CD1c-positive myeloid dendritic cell (primary cell): ENCODE results near the gene MCTP1.

Experiments
- DNase-seq: peaks from one replicate; pipeline ENCODE4 v3.0.0-alpha.2; 2016; ENCODE audit errors: extremely low spot score

MCTP1 gene

GRCh38 chr5:95075111-95075510, 209.8 kb downstream of the MCTP1 start:
- no peak for DNase-seq

- no peak for DNase-seq
Observed at GRCh38 chr5:95072281-95072680, 212.6 kb downstream of the MCTP1 start.

DNA sequence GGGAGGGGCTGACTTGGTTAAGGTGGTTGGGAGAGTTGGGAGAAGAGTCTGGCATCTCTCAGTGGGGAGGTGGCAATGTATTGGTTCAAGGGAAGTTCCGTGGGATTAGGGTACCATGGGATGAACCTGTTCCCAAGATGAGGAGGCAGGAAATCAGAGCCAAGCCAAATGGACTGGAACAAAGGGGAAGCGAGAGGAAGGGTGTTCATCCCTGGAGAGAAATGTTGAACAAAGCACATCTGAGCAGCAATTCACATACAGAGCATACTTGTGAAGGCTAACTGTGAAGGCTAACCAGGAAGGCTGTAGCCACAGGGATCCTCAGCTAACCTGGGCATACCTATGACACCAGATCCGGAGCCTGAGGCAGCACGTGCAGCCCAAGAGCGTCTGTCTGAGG, 214.0 kb downstream of the MCTP1 start:
- DNase-seq: no peak

DNA sequence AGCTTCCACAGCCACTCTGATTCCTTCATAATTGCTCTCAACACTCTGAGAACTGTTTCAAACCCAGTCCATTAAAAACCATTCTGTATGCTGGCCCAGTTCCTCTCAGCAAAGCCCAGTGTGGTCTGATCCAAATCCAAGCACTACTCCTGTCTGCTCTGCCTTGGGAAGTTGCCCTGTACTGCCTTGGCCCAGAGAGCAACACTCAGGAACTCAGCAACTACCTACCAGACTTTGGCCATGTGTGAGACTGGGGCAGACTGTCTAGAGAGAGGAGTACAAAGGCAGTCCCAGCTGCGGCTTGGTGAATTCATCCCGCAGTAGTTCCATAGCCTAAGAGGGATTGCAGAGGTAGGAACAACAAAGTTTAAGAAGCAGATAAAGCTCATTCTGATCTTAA, 214.4 kb downstream of the MCTP1 start:
- no peak for DNase-seq

DNA sequence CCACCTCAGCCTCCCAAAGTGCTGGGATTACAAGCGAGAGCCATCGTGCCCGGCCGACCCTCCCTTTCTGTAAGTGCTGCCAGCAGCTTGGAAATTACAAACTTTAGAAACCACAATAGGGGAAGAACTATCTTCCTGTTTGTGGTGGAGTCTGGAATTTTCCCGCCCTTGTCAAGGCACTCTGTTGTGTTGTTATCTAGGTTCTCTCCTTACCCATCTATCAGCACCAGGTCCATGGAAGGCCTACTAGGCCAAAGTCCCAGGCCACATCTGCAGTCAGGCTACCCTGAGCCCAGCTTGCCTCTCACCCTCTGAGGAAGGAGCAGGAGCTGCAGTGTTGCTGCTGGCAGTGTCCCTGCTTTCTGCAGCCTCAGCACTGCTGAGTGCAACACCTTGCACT, 214.9 kb downstream of the MCTP1 start:
- DNase-seq: peak; percentile 70

GRCh38 chr5:95069021-95069420, 215.9 kb downstream of the MCTP1 start:
- no peak for DNase-seq

GRCh38 chr5:95068289-95068910, 216.5 kb downstream of the MCTP1 start:
- peak; percentile 33 for DNase-seq

- peak; percentile 27 for DNase-seq
Observed at GRCh38 chr5:95066048-95066447, 218.8 kb downstream of the MCTP1 start.

- DNase-seq: no peak
Observed at GRCh38 chr5:95063492-95063891, 221.4 kb downstream of the MCTP1 start.

DNA sequence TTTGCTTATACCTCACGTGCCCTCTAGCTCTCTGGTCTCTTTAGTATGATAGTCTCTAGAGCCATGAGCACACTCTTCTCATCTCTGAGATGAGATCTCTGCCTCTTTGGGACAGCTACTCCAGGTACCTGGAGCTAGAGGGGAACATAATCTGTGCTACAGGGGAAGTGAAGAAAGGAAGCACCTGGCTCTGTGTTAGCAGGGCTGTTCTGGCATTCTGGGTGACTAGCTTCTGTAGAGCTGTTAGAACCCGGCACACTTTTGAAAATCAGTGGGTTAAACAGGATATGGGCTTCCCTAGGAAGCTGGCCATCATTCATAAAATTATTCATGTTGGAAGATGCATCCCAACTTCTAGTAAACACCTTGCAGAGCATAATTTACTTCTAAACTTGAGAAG, 224.8 kb downstream of the MCTP1 start:
- DNase-seq: no peak

DNA sequence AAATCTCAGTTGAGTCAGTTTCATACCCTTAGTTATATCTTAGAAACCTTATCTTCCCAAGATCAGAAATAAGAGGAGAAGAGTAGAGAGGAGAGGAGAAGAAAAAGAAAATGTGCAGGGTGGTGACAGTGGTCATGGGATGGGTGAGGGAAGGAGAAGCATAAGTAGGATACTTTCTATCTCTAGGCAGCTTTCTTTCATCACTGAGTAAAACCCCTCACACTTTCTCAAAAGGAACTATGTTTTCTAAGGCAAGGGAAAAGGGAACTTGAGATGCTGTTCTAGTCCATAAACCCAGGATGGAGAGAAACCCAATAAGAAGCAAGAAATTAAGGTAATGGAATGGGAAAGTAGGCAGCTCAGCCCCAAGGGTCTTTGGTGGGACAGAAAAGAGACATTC, 225.3 kb downstream of the MCTP1 start:
- DNase-seq: peak; percentile 39

DNA sequence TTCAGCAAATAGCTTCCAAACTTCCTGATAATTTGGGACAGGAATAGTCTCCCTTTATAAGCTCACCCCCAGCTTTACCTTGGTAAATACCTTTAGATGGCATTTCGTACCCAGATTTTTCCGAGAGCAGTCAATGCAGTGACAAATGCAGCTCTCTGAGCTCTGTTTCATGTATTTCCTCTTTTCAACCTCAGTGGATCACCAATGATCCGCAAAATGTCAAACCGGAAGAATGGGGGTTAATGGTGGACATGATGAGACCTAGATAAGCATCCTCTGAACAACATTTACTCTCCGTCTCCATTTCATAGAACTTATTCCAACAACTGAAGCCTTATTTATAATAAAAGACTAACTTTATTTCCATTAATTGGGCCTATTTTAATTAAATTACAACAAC, 227.3 kb downstream of the MCTP1 start:
- no peak for DNase-seq

GRCh38 chr5:95053253-95053652, 231.6 kb downstream of the MCTP1 start:
- DNase-seq: no peak

- DNase-seq: no peak
Observed at GRCh38 chr5:95050708-95051107, 234.2 kb downstream of the MCTP1 start.

DNA sequence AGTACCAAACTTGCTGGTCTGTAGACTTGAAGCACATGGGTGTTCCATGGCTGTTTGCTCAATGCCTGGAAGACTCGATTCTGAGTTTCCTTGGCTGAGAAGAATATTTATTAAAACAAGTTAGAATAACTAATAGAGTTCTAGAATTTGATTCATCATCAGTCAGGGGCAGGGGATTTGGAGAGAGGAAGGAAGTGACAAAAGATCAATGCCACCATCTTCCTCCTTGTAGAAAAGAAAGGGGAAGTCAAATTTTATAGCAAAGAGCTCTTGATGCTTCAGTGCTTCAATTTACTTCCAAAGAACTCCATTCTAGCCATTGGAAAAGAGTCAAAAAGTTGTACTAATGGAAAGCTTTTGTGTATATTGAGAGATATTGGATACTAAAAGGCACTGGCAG, 236.3 kb downstream of the MCTP1 start:
- peak; percentile 54 for DNase-seq

GRCh38 chr5:95045181-95045965, 239.5 kb downstream of the MCTP1 start:
- DNase-seq: no peak

- no peak for DNase-seq
Observed at GRCh38 chr5:95044096-95044495, 240.8 kb downstream of the MCTP1 start.

DNA sequence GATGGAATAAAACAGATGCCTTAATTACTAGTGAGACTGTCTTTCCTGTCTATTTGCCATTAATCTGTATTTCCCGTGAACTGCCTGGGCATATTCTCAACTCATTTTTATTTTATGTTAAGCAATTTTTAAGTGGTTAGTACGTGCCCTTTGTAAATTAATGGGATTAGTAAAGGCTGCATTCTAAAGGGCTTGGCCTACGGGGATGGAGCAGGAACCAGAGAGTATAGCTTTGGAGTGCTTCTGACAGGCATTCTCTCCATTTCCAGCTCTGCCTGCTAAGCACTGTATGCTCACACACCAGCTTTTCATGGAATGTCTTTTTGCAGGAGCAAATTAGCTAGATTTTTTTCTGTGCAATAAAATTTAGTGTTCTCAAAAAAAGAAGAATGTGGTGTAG, 241.2 kb downstream of the MCTP1 start:
- no peak for DNase-seq

DNA sequence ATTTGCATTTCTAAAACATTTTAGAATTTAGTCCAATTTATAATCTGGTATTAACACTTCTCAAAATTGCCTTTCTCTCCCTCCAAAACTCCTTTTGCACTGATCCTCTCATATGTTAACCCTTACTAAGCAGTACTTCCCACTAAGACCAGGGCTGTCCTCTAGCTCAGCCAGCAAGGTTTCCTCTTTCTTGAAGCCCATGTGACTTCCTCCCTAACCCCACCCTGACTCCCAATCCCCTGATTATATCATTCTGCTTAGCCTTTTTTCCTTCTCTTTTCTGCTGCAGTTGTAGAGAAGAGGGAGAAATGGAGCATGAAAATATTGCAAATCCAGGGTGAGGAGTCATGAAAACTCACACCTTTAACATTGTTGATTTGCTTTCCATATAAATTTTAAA, 241.7 kb downstream of the MCTP1 start:
- peak; percentile 56 for DNase-seq

DNA sequence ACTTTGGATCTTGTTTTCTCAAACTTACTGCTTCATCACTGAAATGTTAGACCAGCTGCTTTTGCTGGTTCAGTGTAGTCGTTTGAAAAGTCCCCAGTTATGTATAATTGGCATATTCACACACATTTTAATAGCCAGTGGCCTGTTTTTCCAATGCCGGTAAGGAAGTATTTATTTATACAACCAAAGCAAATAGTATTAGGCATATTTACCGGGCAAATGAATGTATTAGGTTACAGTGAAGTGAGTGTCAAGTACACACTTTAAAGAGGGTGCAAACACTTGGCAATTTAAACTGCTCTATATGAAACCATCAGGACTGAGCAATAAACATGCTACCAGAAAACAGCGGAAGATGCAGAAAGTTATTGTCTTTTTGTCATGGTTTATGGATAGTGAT, 242.9 kb downstream of the MCTP1 start:
- DNase-seq: no peak

GRCh38 chr5:95035891-95036685, 248.8 kb downstream of the MCTP1 start:
- DNase-seq: peak; percentile 64

- DNase-seq: no peak
Observed at GRCh38 chr5:95032801-95033200, 252.1 kb downstream of the MCTP1 start.
